ENCODE results near the gene KCNMB2.

DNA sequence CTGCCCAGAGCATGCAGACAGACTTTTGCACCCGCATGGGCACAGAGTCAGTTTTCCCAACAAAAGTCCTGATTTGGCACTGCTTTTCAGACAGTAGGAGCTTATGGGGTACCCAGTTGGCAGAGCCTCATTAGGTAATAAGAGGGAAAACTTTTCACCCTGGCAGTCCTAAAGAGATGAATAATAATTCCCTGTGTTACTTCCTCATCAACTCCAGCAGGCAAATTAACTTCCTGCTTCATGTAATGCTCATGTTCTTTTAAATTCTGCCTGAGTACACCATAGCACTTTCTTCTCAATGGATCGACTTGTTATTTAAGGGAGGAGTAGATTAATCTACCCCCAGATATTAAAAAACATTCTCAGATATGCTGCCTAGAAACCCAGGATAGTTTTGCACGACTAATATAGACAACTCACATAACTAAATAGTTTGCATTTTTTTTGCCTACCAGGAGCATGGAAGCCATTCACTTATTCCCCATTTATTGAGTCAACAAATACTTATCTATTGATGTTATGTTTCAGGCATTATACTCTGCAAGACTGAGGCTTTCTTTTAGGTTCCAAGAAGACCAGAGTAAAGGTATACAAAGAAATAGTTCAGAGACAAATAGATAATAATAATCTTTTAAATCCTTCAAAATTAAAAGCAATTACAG lies 214.5 kb downstream of the KCNMB2 start:
- no peak for TF ChIP-seq CTCF (IDR thresholded peaks at IDR 0.05)
- TF ChIP-seq CREB1 (CRISPR knock-in tag; IDR thresholded peaks at IDR 0.05), result no peak
- TF ChIP-seq ATF3 (CRISPR knock-in tag; conservative IDR thresholded peaks at IDR 0.05), result no peak
- TF ChIP-seq, protein P1, sequence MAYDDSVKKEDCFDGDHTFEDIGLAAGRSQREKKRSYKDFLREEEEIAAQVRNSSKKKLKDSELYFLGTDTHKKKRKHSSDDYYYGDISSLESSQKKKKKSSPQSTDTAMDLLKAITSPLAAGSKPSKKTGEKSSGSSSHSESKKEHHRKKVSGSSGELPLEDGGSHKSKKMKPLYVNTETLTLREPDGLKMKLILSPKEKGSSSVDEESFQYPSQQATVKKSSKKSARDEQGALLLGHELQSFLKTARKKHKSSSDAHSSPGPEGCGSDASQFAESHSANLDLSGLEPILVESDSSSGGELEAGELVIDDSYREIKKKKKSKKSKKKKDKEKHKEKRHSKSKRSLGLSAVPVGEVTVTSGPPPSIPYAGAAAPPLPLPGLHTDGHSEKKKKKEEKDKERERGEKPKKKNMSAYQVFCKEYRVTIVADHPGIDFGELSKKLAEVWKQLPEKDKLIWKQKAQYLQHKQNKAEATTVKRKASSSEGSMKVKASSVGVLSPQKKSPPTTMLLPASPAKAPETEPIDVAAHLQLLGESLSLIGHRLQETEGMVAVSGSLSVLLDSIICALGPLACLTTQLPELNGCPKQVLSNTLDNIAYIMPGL (CRISPR knock-in tag; IDR thresholded peaks at IDR 0.05), result no peak
- TF ChIP-seq GTF2I (CRISPR knock-in tag; conservative IDR thresholded peaks at IDR 0.05), result no peak
- TF ChIP-seq, protein P2, sequence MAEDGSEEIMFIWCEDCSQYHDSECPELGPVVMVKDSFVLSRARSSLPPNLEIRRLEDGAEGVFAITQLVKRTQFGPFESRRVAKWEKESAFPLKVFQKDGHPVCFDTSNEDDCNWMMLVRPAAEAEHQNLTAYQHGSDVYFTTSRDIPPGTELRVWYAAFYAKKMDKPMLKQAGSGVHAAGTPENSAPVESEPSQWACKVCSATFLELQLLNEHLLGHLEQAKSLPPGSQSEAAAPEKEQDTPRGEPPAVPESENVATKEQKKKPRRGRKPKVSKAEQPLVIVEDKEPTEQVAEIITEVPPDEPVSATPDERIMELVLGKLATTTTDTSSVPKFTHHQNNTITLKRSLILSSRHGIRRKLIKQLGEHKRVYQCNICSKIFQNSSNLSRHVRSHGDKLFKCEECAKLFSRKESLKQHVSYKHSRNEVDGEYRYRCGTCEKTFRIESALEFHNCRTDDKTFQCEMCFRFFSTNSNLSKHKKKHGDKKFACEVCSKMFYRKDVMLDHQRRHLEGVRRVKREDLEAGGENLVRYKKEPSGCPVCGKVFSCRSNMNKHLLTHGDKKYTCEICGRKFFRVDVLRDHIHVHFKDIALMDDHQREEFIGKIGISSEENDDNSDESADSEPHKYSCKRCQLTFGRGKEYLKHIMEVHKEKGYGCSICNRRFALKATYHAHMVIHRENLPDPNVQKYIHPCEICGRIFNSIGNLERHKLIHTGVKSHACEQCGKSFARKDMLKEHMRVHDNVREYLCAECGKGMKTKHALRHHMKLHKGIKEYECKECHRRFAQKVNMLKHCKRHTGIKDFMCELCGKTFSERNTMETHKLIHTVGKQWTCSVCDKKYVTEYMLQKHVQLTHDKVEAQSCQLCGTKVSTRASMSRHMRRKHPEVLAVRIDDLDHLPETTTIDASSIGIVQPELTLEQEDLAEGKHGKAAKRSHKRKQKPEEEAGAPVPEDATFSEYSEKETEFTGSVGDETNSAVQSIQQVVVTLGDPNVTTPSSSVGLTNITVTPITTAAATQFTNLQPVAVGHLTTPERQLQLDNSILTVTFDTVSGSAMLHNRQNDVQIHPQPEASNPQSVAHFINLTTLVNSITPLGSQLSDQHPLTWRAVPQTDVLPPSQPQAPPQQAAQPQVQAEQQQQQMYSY (CRISPR knock-in tag; IDR thresholded peaks at IDR 0.05), result no peak
